ENCODE measurements around the gene MADD.

- TF ChIP-seq, protein P1, sequence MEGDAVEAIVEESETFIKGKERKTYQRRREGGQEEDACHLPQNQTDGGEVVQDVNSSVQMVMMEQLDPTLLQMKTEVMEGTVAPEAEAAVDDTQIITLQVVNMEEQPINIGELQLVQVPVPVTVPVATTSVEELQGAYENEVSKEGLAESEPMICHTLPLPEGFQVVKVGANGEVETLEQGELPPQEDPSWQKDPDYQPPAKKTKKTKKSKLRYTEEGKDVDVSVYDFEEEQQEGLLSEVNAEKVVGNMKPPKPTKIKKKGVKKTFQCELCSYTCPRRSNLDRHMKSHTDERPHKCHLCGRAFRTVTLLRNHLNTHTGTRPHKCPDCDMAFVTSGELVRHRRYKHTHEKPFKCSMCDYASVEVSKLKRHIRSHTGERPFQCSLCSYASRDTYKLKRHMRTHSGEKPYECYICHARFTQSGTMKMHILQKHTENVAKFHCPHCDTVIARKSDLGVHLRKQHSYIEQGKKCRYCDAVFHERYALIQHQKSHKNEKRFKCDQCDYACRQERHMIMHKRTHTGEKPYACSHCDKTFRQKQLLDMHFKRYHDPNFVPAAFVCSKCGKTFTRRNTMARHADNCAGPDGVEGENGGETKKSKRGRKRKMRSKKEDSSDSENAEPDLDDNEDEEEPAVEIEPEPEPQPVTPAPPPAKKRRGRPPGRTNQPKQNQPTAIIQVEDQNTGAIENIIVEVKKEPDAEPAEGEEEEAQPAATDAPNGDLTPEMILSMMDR (conservative IDR thresholded peaks at IDR 0.05; ENCODE audit: low read depth in 2 of 2), result peak in 1 of 2 experiments; percentile 29; a peak in 2 of 4 replicates
- TF ChIP-seq EZH2 (IDR thresholded peaks at IDR 0.05; ENCODE audit: low read depth, unreplicated experiment), result no peak
- no peak for TF ChIP-seq JUNB (IDR thresholded peaks at IDR 0.05; ENCODE audit: unreplicated experiment)
Measured at GRCh38 chr11:47361419-47361818, 91.5 kb downstream of the MADD start.

Data from GM23338 (cell line).